Measurements from ENCODE around the gene RALGPS2.

The RALGPS2 gene

DNA sequence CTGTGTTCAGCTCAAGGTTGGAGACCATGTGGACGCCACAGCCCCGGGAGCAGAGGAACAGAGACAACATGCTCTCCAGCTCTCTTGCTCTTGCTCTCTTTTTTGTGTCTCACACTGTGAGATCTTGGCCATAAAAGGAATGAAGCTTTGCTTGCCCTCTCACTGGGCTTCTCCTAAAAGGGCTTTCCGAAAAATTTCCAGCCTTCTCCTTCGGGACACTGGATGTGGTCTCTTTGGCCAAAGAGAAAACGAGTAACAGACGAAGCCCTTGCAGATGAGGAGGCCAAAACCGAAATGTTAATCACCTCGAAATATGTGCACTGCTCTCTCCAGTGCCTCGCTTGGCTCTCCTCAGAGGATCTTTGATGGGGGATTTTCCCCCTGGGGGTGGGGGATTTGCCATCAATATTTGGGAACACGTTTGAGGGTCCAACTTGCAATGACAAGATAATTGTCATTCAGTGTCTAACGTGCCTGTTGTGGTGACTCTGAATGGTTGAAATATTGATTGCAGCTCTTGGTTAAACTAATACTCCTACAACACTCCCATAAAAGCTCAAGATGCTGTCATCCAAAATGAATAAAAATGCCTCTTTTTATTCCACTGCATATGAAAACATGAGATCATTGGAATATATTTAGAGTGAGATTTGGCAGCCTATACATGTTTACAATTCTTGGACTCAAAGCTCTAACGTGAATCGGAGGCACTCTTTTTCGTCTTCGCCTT, 214.5 kb downstream of the RALGPS2 start:
- Histone ChIP-seq H3K4ac (ENCODE audit: low read depth, low read length) (no peak overlapping the region), H3K79me1 (ENCODE audit: low read length) (no peaks in the 10 kb centered on the region), H3K14ac (ENCODE audit: low read length) (no peak overlapping the region), H3K18ac (ENCODE audit: low read length) (no peak overlapping the region), H3K4me1 (ENCODE audit: control insufficient read depth in 1 of 2, insufficient read depth in 2 of 2, low read length in 2 of 2) (peaks cover 5 to 6% of the 10 kb centered on the region in 2 experiments), H4K91ac (ENCODE audit: low read depth, low read length) (no peak overlapping the region), H2BK12ac (ENCODE audit: low read length) (no peak overlapping the region), H3K36me3 (ENCODE audit: control insufficient read depth in 1 of 2, insufficient read depth in 2 of 2, low read length in 2 of 2) (no peaks in the 10 kb centered on the region), H3K9ac (ENCODE audit: low read length) (no peak overlapping the region), H2BK120ac (ENCODE audit: insufficient read depth, low read length, poor library complexity) (no peak overlapping the region), H3K23ac (ENCODE audit: low read length) (no peak overlapping the region), H3K79me2 (ENCODE audit: control insufficient read depth, insufficient read depth, low read length, poor library complexity) (no peaks in the 10 kb centered on the region), H4K8ac (ENCODE audit: low read depth, low read length) (no peak overlapping the region), H2BK5ac (ENCODE audit: low read depth, low read length, poor library complexity) (no peak overlapping the region), H2AK5ac (ENCODE audit: low read length) (no peak overlapping the region), H3K27me3 (ENCODE audit: insufficient read depth, low read length) (no peaks in the 10 kb centered on the region), H3K4me2 (ENCODE audit: low read length) (no peak overlapping the region), H3K9me3 (ENCODE audit: insufficient read depth, low read depth, low read length) (no peaks in the 10 kb centered on the region), H4K12ac (ENCODE audit: low read depth, low read length) (no peak overlapping the region), H3K4me3 (ENCODE audit: low read depth, low read length) (no peak overlapping the region), H2AFZ (ENCODE audit: insufficient read depth, low read length, poor library complexity) (no peak overlapping the region), H3K27ac (ENCODE audit: low read depth, low read length) (no peak overlapping the region)
- DNase-seq = no peak
- no CpG with 5 or more reads among the region's 15 CpGs for WGBS (ENCODE audit: extremely low coverage, insufficient coverage, insufficient read length)

DNA sequence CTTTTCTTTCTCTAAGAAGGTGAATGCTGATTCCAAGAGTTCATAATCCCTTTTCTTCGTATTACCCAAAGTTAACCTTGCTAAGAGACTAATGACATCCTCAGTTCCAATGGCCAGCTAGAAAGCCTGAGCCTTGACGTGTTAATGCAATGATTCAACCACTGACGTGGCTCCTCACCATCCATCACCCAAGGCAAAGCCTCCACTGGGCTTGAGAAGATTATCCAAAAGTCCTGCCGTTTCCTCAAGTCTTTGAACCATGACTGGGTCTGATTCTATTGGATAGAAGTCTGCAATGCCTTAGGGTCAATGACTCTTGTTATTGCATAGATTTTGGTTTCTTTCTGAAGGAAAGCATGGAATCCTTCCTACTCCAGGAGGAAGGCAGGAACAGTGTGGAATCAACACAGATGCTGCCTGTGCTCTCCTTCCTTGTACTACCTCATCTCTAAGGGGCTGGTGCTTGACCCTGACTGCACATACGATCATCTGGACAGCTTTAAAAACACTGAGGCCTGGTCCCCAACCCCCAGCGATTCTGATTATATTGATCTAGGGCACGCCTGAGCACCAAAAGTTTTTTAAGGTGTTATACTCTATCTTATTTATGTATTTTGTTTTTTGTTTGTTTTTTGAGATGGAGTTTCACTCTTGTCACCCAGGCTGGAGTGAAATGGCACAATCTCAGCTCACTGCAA, 215.2 kb downstream of the RALGPS2 start:
- Histone ChIP-seq H3K36me3 (ENCODE audit: control insufficient read depth in 1 of 2, insufficient read depth in 2 of 2, low read length in 2 of 2) (no peaks in the 10 kb centered on the region), H3K9me3 (ENCODE audit: insufficient read depth, low read depth, low read length) (no peaks in the 10 kb centered on the region), H3K4me2 (ENCODE audit: low read length) (no peak overlapping the region), H3K27ac (ENCODE audit: low read depth, low read length) (no peak overlapping the region), H2AK5ac (ENCODE audit: low read length) (no peak overlapping the region), H3K4me3 (ENCODE audit: low read depth, low read length) (no peak overlapping the region), H2BK120ac (ENCODE audit: insufficient read depth, low read length, poor library complexity) (no peak overlapping the region), H3K23ac (ENCODE audit: low read length) (no peak overlapping the region), H3K14ac (ENCODE audit: low read length) (no peak overlapping the region), H2AFZ (ENCODE audit: insufficient read depth, low read length, poor library complexity) (no peak overlapping the region), H3K4ac (ENCODE audit: low read depth, low read length) (no peak overlapping the region), H2BK12ac (ENCODE audit: low read length) (no peak overlapping the region), H3K79me1 (ENCODE audit: low read length) (no peaks in the 10 kb centered on the region), H3K18ac (ENCODE audit: low read length) (no peak overlapping the region), H3K4me1 (ENCODE audit: control insufficient read depth in 1 of 2, insufficient read depth in 2 of 2, low read length in 2 of 2) (peaks cover 5 to 6% of the 10 kb centered on the region in 2 experiments), H3K9ac (ENCODE audit: low read length) (no peak overlapping the region), H4K8ac (ENCODE audit: low read depth, low read length) (no peak overlapping the region), H4K91ac (ENCODE audit: low read depth, low read length) (no peak overlapping the region), H4K12ac (ENCODE audit: low read depth, low read length) (no peak overlapping the region), H3K27me3 (ENCODE audit: insufficient read depth, low read length) (no peaks in the 10 kb centered on the region), H3K79me2 (ENCODE audit: control insufficient read depth, insufficient read depth, low read length, poor library complexity) (no peaks in the 10 kb centered on the region), H2BK5ac (ENCODE audit: low read depth, low read length, poor library complexity) (no peak overlapping the region)
- WGBS (ENCODE audit: extremely low coverage, insufficient coverage, insufficient read length) = no CpG with 5 or more reads among the region's 7 CpGs
- DNase-seq = no peak

DNA sequence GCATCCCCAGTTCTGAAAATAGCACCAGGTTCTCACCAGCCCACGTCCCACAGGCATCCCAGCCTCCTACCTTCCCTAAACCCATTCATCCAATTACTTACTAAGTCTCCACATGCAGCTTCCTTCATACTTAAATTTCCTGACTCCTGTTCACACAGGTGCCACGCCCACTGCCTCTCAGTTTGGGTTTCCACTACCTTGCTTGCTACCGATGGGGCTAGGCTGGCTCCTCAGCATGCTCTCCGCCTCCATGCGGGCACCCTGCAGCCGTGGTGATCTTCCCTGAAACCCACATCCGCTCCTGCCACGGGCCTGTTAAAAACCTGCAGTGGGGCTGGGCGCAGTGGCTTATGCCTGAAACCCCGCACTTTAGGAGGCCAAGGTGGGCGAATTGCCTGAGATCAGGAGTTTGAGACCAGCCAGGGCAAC, 216.2 kb downstream of the RALGPS2 start:
- Histone ChIP-seq H2BK5ac (ENCODE audit: low read depth, low read length, poor library complexity) (no peak overlapping the region), H3K4me2 (ENCODE audit: low read length) (no peak overlapping the region), H3K14ac (ENCODE audit: low read length) (no peak overlapping the region), H3K79me2 (ENCODE audit: control insufficient read depth, insufficient read depth, low read length, poor library complexity) (no peaks in the 10 kb centered on the region), H3K9ac (ENCODE audit: low read length) (no peak overlapping the region), H4K91ac (ENCODE audit: low read depth, low read length) (no peak overlapping the region), H3K18ac (ENCODE audit: low read length) (no peak overlapping the region), H3K4me3 (ENCODE audit: low read depth, low read length) (no peak overlapping the region), H2BK120ac (ENCODE audit: insufficient read depth, low read length, poor library complexity) (no peak overlapping the region), H2AFZ (ENCODE audit: insufficient read depth, low read length, poor library complexity) (no peak overlapping the region), H4K8ac (ENCODE audit: low read depth, low read length) (no peak overlapping the region), H3K27ac (ENCODE audit: low read depth, low read length) (no peak overlapping the region), H3K27me3 (ENCODE audit: insufficient read depth, low read length) (no peaks in the 10 kb centered on the region), H3K23ac (ENCODE audit: low read length) (no peak overlapping the region), H3K4ac (ENCODE audit: low read depth, low read length) (no peak overlapping the region), H3K79me1 (ENCODE audit: low read length) (no peaks in the 10 kb centered on the region), H2AK5ac (ENCODE audit: low read length) (no peak overlapping the region), H3K36me3 (ENCODE audit: control insufficient read depth in 1 of 2, insufficient read depth in 2 of 2, low read length in 2 of 2) (no peaks in the 10 kb centered on the region), H3K4me1 (ENCODE audit: control insufficient read depth in 1 of 2, insufficient read depth in 2 of 2, low read length in 2 of 2) (peaks cover 5 to 6% of the 10 kb centered on the region in 2 experiments), H2BK12ac (ENCODE audit: low read length) (no peak overlapping the region), H3K9me3 (ENCODE audit: insufficient read depth, low read depth, low read length) (peaks cover 2% of the 10 kb centered on the region), H4K12ac (ENCODE audit: low read depth, low read length) (no peak overlapping the region)
- no CpG with 5 or more reads among the region's 11 CpGs for WGBS (ENCODE audit: extremely low coverage, insufficient coverage, insufficient read length)
- peak; percentile 35 to 67 for DNase-seq

DNA sequence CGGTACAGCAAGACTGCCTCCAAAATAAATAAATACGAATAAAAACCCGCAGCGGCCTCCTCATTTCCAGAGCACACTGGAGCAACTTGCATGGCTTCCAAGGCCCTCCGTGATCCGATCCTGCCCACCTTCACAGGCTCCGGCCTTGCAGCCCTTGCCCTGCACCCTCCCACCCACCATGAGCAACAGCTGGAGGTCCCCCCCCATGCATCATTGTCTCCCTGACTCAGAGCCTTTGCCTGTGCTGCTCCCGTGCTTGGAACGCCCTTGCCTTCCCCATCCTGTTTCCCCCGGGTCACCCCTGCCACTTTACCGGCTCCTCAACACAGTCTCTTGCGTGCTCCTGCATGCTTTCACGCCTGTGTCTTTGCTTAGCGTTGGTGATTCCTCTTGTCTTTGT, 216.8 kb downstream of the RALGPS2 start:
- H4K12ac ChIP-seq (ENCODE audit: low read depth, low read length) = no peak overlapping the region
- H3K23ac ChIP-seq (ENCODE audit: low read length) = no peak overlapping the region
- WGBS (ENCODE audit: extremely low coverage, insufficient coverage, insufficient read length) = no CpG with 5 or more reads among the region's 14 CpGs

More for the DNA sequence above, 216.8 kb downstream of the RALGPS2 start:
- Histone ChIP-seq H3K79me1 (ENCODE audit: low read length) (no peaks in the 10 kb centered on the region), H3K4me1 (ENCODE audit: control insufficient read depth in 1 of 2, insufficient read depth in 2 of 2, low read length in 2 of 2) (peaks cover 5 to 6% of the 10 kb centered on the region in 2 experiments), H2BK120ac (ENCODE audit: insufficient read depth, low read length, poor library complexity) (no peak overlapping the region), H3K18ac (ENCODE audit: low read length) (no peak overlapping the region), H2BK12ac (ENCODE audit: low read length) (no peak overlapping the region), H3K27me3 (ENCODE audit: insufficient read depth, low read length) (no peaks in the 10 kb centered on the region), H3K9me3 (ENCODE audit: insufficient read depth, low read depth, low read length) (peaks cover 2% of the 10 kb centered on the region), H2BK5ac (ENCODE audit: low read depth, low read length, poor library complexity) (no peak overlapping the region), H3K27ac (ENCODE audit: low read depth, low read length) (no peak overlapping the region), H2AK5ac (ENCODE audit: low read length) (no peak overlapping the region), H3K36me3 (ENCODE audit: control insufficient read depth in 1 of 2, insufficient read depth in 2 of 2, low read length in 2 of 2) (no peaks in the 10 kb centered on the region), H3K9ac (ENCODE audit: low read length) (no peak overlapping the region), H4K91ac (ENCODE audit: low read depth, low read length) (no peak overlapping the region), H3K4ac (ENCODE audit: low read depth, low read length) (no peak overlapping the region), H3K14ac (ENCODE audit: low read length) (no peak overlapping the region), H3K4me3 (ENCODE audit: low read depth, low read length) (no peak overlapping the region), H2AFZ (ENCODE audit: insufficient read depth, low read length, poor library complexity) (no peak overlapping the region), H3K79me2 (ENCODE audit: control insufficient read depth, insufficient read depth, low read length, poor library complexity) (no peaks in the 10 kb centered on the region), H3K4me2 (ENCODE audit: low read length) (no peak overlapping the region), H4K8ac (ENCODE audit: low read depth, low read length) (no peak overlapping the region)
- DNase-seq = no peak
